ENCODE measurements around the gene AGK.

The AGK gene

GRCh38 chr7:141527076-141527475 lies 24.1 kb upstream of the AGK start:
- peaks cover 0 to 5% of the 10 kb centered on the region in 2 donors for H3K27me3 ChIP-seq (ENCODE audit: control insufficient read depth in 1 of 2, insufficient read depth in 2 of 2, low read length in 2 of 2)
- no peak overlapping the region for H3K9ac ChIP-seq (ENCODE audit: low read length in 2 of 2)
- H3K4me3 ChIP-seq (ENCODE audit: low read length in 2 of 2): no peak overlapping the region
- H3K36me3 ChIP-seq (ENCODE audit: control insufficient read depth in 2 of 2, insufficient read depth in 2 of 2, low read length in 2 of 2): no peaks in the 10 kb centered on the region
- no peaks in the 10 kb centered on the region for H3K9me3 ChIP-seq (ENCODE audit: control insufficient read depth in 2 of 2, low read length in 2 of 2)
- H3K4me1 ChIP-seq (ENCODE audit: control insufficient read depth, insufficient read depth, low read length): no peaks in the 10 kb centered on the region
- no peak overlapping the region for H3K27ac ChIP-seq (ENCODE audit: low read length)

- Histone ChIP-seq H3K27me3 (ENCODE audit: control insufficient read depth in 1 of 2, insufficient read depth in 2 of 2, low read length in 2 of 2) (peaks cover 0 to 5% of the 10 kb centered on the region in 2 donors), H3K4me3 (ENCODE audit: low read length in 2 of 2) (no peak overlapping the region), H3K27ac (ENCODE audit: low read length) (no peak overlapping the region), H3K36me3 (ENCODE audit: control insufficient read depth in 2 of 2, insufficient read depth in 2 of 2, low read length in 2 of 2) (no peaks in the 10 kb centered on the region), H3K9me3 (ENCODE audit: control insufficient read depth in 2 of 2, low read length in 2 of 2) (no peaks in the 10 kb centered on the region), H3K4me1 (ENCODE audit: control insufficient read depth, insufficient read depth, low read length) (no peaks in the 10 kb centered on the region), H3K9ac (ENCODE audit: low read length in 2 of 2) (no peak overlapping the region)
Observed at GRCh38 chr7:141528399-141528798, 22.8 kb upstream of the AGK start.

GRCh38 chr7:141533149-141533949 lies 17.9 kb upstream of the AGK start:
- Histone ChIP-seq H3K4me1 (ENCODE audit: control insufficient read depth, insufficient read depth, low read length) (no peaks in the 10 kb centered on the region), H3K9me3 (ENCODE audit: control insufficient read depth in 2 of 2, low read length in 2 of 2) (no peaks in the 10 kb centered on the region), H3K27me3 (ENCODE audit: control insufficient read depth in 1 of 2, insufficient read depth in 2 of 2, low read length in 2 of 2) (peaks cover under 1 to 3% of the 10 kb centered on the region in 2 donors), H3K36me3 (ENCODE audit: control insufficient read depth in 2 of 2, insufficient read depth in 2 of 2, low read length in 2 of 2) (no peaks in the 10 kb centered on the region), H3K4me3 (ENCODE audit: low read length in 2 of 2) (peak overlapping the region in 1 of 2 donors; percentile 47), H3K27ac (ENCODE audit: low read length) (no peak overlapping the region), H3K9ac (ENCODE audit: low read length in 2 of 2) (peak overlapping the region in 1 of 2 donors; percentile 13)

GRCh38 chr7:141534757-141535737 lies 16.2 kb upstream of the AGK start:
- H3K9ac ChIP-seq (ENCODE audit: low read length in 2 of 2): no peak overlapping the region

GRCh38 chr7:141537906-141538305 lies 13.3 kb upstream of the AGK start:
- Histone ChIP-seq H3K4me3 (ENCODE audit: low read length in 2 of 2) (no peak overlapping the region), H3K27ac (ENCODE audit: low read length) (no peak overlapping the region), H3K9me3 (ENCODE audit: control insufficient read depth in 2 of 2, low read length in 2 of 2) (no peaks in the 10 kb centered on the region), H3K27me3 (ENCODE audit: control insufficient read depth in 1 of 2, insufficient read depth in 2 of 2, low read length in 2 of 2) (peaks cover 0 to 3% of the 10 kb centered on the region in 2 donors), H3K36me3 (ENCODE audit: control insufficient read depth in 2 of 2, insufficient read depth in 2 of 2, low read length in 2 of 2) (no peaks in the 10 kb centered on the region), H3K9ac (ENCODE audit: low read length in 2 of 2) (no peak overlapping the region), H3K4me1 (ENCODE audit: control insufficient read depth, insufficient read depth, low read length) (no peaks in the 10 kb centered on the region)

More at GRCh38 chr7:141534757-141535737, 16.2 kb upstream of the AGK start:
- Histone ChIP-seq H3K27ac (ENCODE audit: low read length) (no peak overlapping the region), H3K9me3 (ENCODE audit: control insufficient read depth in 2 of 2, low read length in 2 of 2) (no peaks in the 10 kb centered on the region), H3K36me3 (ENCODE audit: control insufficient read depth in 2 of 2, insufficient read depth in 2 of 2, low read length in 2 of 2) (no peaks in the 10 kb centered on the region), H3K27me3 (ENCODE audit: control insufficient read depth in 1 of 2, insufficient read depth in 2 of 2, low read length in 2 of 2) (peaks cover 0 to 3% of the 10 kb centered on the region in 2 donors), H3K4me3 (ENCODE audit: low read length in 2 of 2) (no peak overlapping the region), H3K4me1 (ENCODE audit: control insufficient read depth, insufficient read depth, low read length) (no peaks in the 10 kb centered on the region)

- H3K4me1 ChIP-seq (ENCODE audit: control insufficient read depth, insufficient read depth, low read length): no peaks in the 10 kb centered on the region
- H3K4me3 ChIP-seq (ENCODE audit: low read length in 2 of 2): no peak overlapping the region
- no peaks in the 10 kb centered on the region for H3K36me3 ChIP-seq (ENCODE audit: control insufficient read depth in 2 of 2, insufficient read depth in 2 of 2, low read length in 2 of 2)
- H3K9ac ChIP-seq (ENCODE audit: low read length in 2 of 2): no peak overlapping the region
- no peaks in the 10 kb centered on the region for H3K9me3 ChIP-seq (ENCODE audit: control insufficient read depth in 2 of 2, low read length in 2 of 2)
- no peak overlapping the region for H3K27ac ChIP-seq (ENCODE audit: low read length)
- H3K27me3 ChIP-seq (ENCODE audit: control insufficient read depth in 1 of 2, insufficient read depth in 2 of 2, low read length in 2 of 2): no peaks in the 10 kb centered on the region
Observed at GRCh38 chr7:141541375-141541774, 9.8 kb upstream of the AGK start.

GRCh38 chr7:141544831-141545230 lies 6.4 kb upstream of the AGK start:
- no peak overlapping the region for H3K27ac ChIP-seq (ENCODE audit: low read length)

GRCh38 chr7:141549582-141549981 lies 1.6 kb upstream of the AGK start:
- H3K27me3 ChIP-seq (ENCODE audit: control insufficient read depth in 1 of 2, insufficient read depth in 2 of 2, low read length in 2 of 2): no peaks in the 10 kb centered on the region
- no peak overlapping the region for H3K9ac ChIP-seq (ENCODE audit: low read length in 2 of 2)
- H3K4me1 ChIP-seq (ENCODE audit: control insufficient read depth, insufficient read depth, low read length): peaks cover 4% of the 10 kb centered on the region
- no peak overlapping the region for H3K27ac ChIP-seq (ENCODE audit: low read length)
- H3K9me3 ChIP-seq (ENCODE audit: control insufficient read depth in 2 of 2, low read length in 2 of 2): no peaks in the 10 kb centered on the region
- peaks cover 0 to 2% of the 10 kb centered on the region in 2 donors for H3K36me3 ChIP-seq (ENCODE audit: control insufficient read depth in 2 of 2, insufficient read depth in 2 of 2, low read length in 2 of 2)
- no peak overlapping the region for H3K4me3 ChIP-seq (ENCODE audit: low read length in 2 of 2)

More at GRCh38 chr7:141544831-141545230, 6.4 kb upstream of the AGK start:
- no peaks in the 10 kb centered on the region for H3K27me3 ChIP-seq (ENCODE audit: control insufficient read depth in 1 of 2, insufficient read depth in 2 of 2, low read length in 2 of 2)
- no peaks in the 10 kb centered on the region for H3K9me3 ChIP-seq (ENCODE audit: control insufficient read depth in 2 of 2, low read length in 2 of 2)
- H3K4me3 ChIP-seq (ENCODE audit: low read length in 2 of 2): no peak overlapping the region
- H3K36me3 ChIP-seq (ENCODE audit: control insufficient read depth in 2 of 2, insufficient read depth in 2 of 2, low read length in 2 of 2): no peaks in the 10 kb centered on the region
- no peaks in the 10 kb centered on the region for H3K4me1 ChIP-seq (ENCODE audit: control insufficient read depth, insufficient read depth, low read length)
- no peak overlapping the region for H3K9ac ChIP-seq (ENCODE audit: low read length in 2 of 2)

GRCh38 chr7:141550386-141551093 lies 670 bp upstream of the AGK start:
- Histone ChIP-seq H3K9me3 (ENCODE audit: control insufficient read depth in 2 of 2, low read length in 2 of 2) (no peaks in the 10 kb centered on the region), H3K27ac (ENCODE audit: low read length) (peak overlapping the region; percentile 84), H3K27me3 (ENCODE audit: control insufficient read depth in 1 of 2, insufficient read depth in 2 of 2, low read length in 2 of 2) (no peaks in the 10 kb centered on the region)

GRCh38 chr7:141551782-141552181 lies 572 bp downstream of the AGK start:
- Histone ChIP-seq H3K4me1 (ENCODE audit: control insufficient read depth, insufficient read depth, low read length) (peaks cover 4% of the 10 kb centered on the region), H3K27me3 (ENCODE audit: control insufficient read depth in 1 of 2, insufficient read depth in 2 of 2, low read length in 2 of 2) (no peaks in the 10 kb centered on the region), H3K27ac (ENCODE audit: low read length) (peak overlapping the region; percentile 84), H3K4me3 (ENCODE audit: low read length in 2 of 2) (peak overlapping the region; percentile 82 to 91), H3K36me3 (ENCODE audit: control insufficient read depth in 2 of 2, insufficient read depth in 2 of 2, low read length in 2 of 2) (peaks cover 2 to 5% of the 10 kb centered on the region in 2 donors), H3K9ac (ENCODE audit: low read length in 2 of 2) (peak overlapping the region; percentile 85 to 87), H3K9me3 (ENCODE audit: control insufficient read depth in 2 of 2, low read length in 2 of 2) (no peaks in the 10 kb centered on the region)

More at GRCh38 chr7:141550386-141551093, 670 bp upstream of the AGK start:
- peak overlapping the region; percentile 82 to 91 for H3K4me3 ChIP-seq (ENCODE audit: low read length in 2 of 2)
- H3K9ac ChIP-seq (ENCODE audit: low read length in 2 of 2): peak overlapping the region; percentile 87 to 90
- H3K36me3 ChIP-seq (ENCODE audit: control insufficient read depth in 2 of 2, insufficient read depth in 2 of 2, low read length in 2 of 2): peaks cover 0 to 2% of the 10 kb centered on the region in 2 donors
- H3K4me1 ChIP-seq (ENCODE audit: control insufficient read depth, insufficient read depth, low read length): peaks cover 4% of the 10 kb centered on the region
